Measurements from ENCODE around the gene AP1M1.

AP1M1 gene

GRCh38 chr19:16225279-16226183 is 27.8 kb downstream of the AP1M1 start:
- no peak for TF ChIP-seq CTCF (IDR thresholded peaks at IDR 0.05; ENCODE audit: low read depth, low read length, missing control alignments)
- DNase-seq (ENCODE audit: low read depth): no peak
- H3K4me3 ChIP-seq (ENCODE audit: low read depth, low read length): no peak overlapping the region

- no peak overlapping the region for H3K4me3 ChIP-seq (ENCODE audit: low read depth, low read length)
- DNase-seq (ENCODE audit: low read depth): no peak
- no peak for TF ChIP-seq CTCF (IDR thresholded peaks at IDR 0.05; ENCODE audit: low read depth, low read length, missing control alignments)
Measured at GRCh38 chr19:16226184-16226591, 28.5 kb downstream of the AP1M1 start.

- H3K4me3 ChIP-seq (ENCODE audit: low read depth, low read length): no peak overlapping the region
- no peak for DNase-seq (ENCODE audit: low read depth)
- TF ChIP-seq CTCF (IDR thresholded peaks at IDR 0.05; ENCODE audit: low read depth, low read length, missing control alignments): no peak
Measured at GRCh38 chr19:16226878-16227836, 29.4 kb downstream of the AP1M1 start.

DNA sequence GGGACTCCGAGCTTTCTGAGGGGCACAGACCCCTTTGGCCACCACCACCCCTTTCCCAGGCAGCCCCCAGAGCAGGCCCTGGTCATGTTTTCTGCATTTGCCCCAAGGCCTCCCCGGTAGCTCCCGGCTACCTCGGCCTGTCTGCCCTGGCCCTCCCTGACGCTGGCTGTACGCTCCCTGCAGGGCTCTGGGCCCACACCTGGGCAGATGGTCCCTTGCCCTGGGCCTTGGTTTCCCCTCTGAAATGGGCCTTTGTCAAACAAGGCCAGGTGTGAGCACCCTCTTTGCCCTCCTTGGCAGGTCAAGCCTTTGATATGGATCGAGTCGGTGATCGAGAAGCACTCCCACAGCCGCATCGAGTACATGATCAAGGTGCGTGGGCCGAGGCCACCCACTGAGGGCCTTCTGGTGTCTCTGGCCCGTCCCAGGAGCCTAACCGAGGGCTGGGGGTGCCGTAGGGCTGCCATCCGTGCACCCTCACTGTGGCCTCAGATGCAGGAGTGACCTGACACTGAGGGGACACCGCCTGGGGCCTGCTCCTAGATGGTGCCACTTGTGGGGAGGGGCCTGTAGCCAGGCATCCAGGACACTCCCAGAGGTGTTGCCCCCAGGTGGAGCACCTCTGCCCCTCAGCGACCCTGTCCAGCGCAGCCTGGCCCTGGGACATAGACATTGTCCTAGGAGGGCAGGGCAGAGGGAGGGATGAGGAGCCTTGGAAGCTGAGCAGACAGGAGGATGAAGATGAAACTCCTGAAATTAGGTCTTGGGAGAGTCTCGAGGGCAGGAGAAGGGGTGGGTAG is 30.3 kb downstream of the AP1M1 start:
- no peak for DNase-seq (ENCODE audit: low read depth)
- no peak overlapping the region for H3K4me3 ChIP-seq (ENCODE audit: low read depth, low read length)
- no peak for TF ChIP-seq CTCF (IDR thresholded peaks at IDR 0.05; ENCODE audit: low read depth, low read length, missing control alignments)

DNA sequence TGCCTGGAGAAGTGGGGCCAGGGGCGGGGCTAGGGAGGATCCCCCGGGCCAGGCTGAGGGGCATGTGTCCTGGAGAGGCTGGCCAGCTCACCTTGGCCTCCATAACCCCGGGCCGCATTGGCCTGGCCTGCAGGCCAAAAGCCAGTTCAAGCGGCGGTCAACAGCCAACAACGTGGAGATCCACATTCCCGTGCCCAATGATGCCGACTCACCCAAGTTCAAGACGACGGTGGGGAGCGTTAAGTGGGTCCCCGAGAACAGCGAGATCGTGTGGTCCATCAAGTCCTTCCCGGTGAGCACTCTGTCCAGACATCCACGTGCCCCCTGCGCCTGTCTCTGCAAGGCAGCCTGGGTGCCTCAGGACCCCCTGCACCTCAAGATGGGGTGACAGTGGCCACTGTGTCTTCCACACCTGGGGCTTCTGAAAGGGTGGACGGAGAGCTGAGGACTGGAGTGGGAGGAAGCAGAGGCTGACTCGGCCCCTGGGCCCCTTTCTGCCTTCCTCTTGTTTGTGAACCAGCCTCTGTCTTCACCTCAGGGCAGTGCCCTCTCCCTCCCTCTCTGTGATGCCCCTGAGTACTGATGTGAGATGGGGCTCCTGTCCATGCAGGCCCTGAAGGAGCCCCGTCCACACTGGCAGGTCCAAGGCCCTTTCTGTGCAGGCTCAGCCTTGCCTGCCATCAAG is 31.1 kb downstream of the AP1M1 start:
- no peak for DNase-seq (ENCODE audit: low read depth)
- no peak for TF ChIP-seq CTCF (IDR thresholded peaks at IDR 0.05; ENCODE audit: low read depth, low read length, missing control alignments)
- H3K4me3 ChIP-seq (ENCODE audit: low read depth, low read length): no peak overlapping the region

DNA sequence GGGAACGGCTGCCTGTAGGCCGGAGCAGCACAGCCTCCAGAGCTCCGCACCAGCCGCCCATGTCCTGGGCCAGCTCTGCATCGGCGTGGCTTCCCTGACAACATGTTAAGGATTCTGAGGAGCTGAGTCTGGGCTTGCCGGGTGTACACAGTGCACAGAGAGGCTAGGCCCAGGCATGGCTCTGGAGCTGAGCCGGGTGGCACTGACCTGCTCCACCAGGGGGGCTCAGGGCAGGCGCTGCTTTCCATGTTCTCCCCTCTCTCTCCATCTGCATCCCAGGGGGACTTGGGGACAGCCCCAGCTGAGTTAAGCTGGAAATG is 31.6 kb downstream of the AP1M1 start:
- H3K4me3 ChIP-seq (ENCODE audit: low read depth, low read length): no peak overlapping the region
- no peak for TF ChIP-seq CTCF (IDR thresholded peaks at IDR 0.05; ENCODE audit: low read depth, low read length, missing control alignments)
- DNase-seq (ENCODE audit: low read depth): no peak
